MCF 10A (cell line): ENCODE data around the gene KAT6B. TPM values are rescaled to one million over a fixed set of nuclear protein-coding genes. Genes with fewer than 3 reads are reported as not detected.

Experiments
- BruUV-seq: library from RNA; stranded (reverse); fragments of 400-500 nt; replicated peaks from 2 replicates; lab custom pipeline; 2021; lab: Mats Ljungman, UMichigan
- CTCF ChIA-PET: fragments of 300-600 bp; sonication (Branson Sonifier 250); formaldehyde crosslinking; extraction: SDS; loops from one replicate; lab custom pipeline; 2021; ENCODE audit warnings: antibody characterized with exemption, inconsistent platforms; lab: Yijun Ruan, JAX
- POLR2A ChIA-PET: fragments of 300-600, 350-650 bp; sonication (Branson Sonifier 250); formaldehyde crosslinking; extraction: SDS; loops from one replicate; lab custom pipeline; 2020; ENCODE audit warnings: antibody characterized with exemption, inconsistent platforms; lab: Yijun Ruan, JAX
- DNase-seq: peaks from one replicate; pipeline ENCODE4 v3.0.0-alpha.2; 2018; ENCODE audit not compliant: unreplicated experiment
- H3K27ac Mint-ChIP-seq: one replicate; pipeline ENCODE4 v1.8.0; 2022; ENCODE audit warnings: mild to moderate bottlenecking, low read depth, mixed read lengths; ENCODE audit not compliant: unreplicated experiment
- H3K27me3 Mint-ChIP-seq: one replicate; pipeline ENCODE4 v1.8.0; 2022; ENCODE audit warnings: mixed read lengths; ENCODE audit not compliant: insufficient read depth, unreplicated experiment
- H3K36me3 Mint-ChIP-seq: one replicate; pipeline ENCODE4 v1.8.0; 2022; ENCODE audit warnings: mild to moderate bottlenecking, moderate library complexity, mixed read lengths; ENCODE audit not compliant: insufficient read depth, unreplicated experiment
- H3K4me1 Mint-ChIP-seq: one replicate; pipeline ENCODE4 v1.8.0; 2022; ENCODE audit warnings: mixed read lengths; ENCODE audit not compliant: insufficient read depth, unreplicated experiment
- H3K4me3 Mint-ChIP-seq: one replicate; pipeline ENCODE4 v1.8.0; 2022; ENCODE audit warnings: mild to moderate bottlenecking, moderate library complexity, mixed read lengths; ENCODE audit not compliant: unreplicated experiment
- H3K9me3 Mint-ChIP-seq: one replicate; pipeline ENCODE4 v1.8.0; 2022; ENCODE audit warnings: mixed read lengths; ENCODE audit not compliant: unreplicated experiment
- intact Hi-C: fragments of 100-400 bp; cut with micrococcal nuclease; formaldehyde crosslinking; loops from 2 replicates; pipeline ENCODE4 v1.14.1; 2022
- total RNA-seq: library from RNA; stranded (reverse); gene quantifications from 2 replicates; pipeline ENCODE4 v1.2.3, GENCODE V29; 2022
- TF ChIP-seq, protein P1 (sequence below): fragments of 200-600 bp; IDR thresholded peaks from one replicate; pipeline ENCODE4 v1.8.0; 2022; ENCODE audit warnings: antibody characterized with exemption, mild to moderate bottlenecking; ENCODE audit not compliant: unreplicated experiment

Gene KAT6B
- total RNA-seq, 1 experiment from 2014 or later = 18.3 TPM

DNA sequence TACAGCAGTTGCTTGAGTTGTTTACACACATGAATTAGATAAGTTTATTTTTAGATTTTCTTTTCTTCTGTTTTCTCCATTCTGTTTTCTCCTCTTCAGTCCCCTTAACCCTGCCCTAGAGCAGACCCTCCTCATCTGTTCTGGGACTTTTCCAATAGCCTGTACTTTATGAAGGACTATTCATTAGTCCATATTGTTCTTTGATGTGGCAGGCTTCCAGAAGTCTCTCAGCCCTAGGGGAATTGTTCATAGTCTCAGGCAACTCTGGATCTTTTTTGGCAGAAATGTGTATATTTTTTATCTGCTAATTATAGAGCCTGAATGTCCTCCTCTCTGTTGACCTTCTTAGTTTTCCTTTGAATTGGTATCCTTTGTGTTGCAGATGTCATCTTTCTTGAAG lies 25.4 kb downstream of the KAT6B start:
- ChIA-PET CTCF (no interaction called here), POLR2A (interaction anchor here (1.0 kb wide), 1 partner anchor 8 kb away, joined by 5 read pairs; no protein-coding TSS in a partner anchor)
- Mint-ChIP-seq H3K27ac (peak overlapping the region; percentile 49), H3K4me3 (no peak overlapping the region), H3K4me1 (peaks cover 18% of the 10 kb centered on the region), H3K36me3 (peaks cover 9% of the 10 kb centered on the region), H3K27me3 (no peaks in the 10 kb centered on the region), H3K9me3 (no peaks in the 10 kb centered on the region)
- no peak for DNase-seq
- TF ChIP-seq, protein P1, sequence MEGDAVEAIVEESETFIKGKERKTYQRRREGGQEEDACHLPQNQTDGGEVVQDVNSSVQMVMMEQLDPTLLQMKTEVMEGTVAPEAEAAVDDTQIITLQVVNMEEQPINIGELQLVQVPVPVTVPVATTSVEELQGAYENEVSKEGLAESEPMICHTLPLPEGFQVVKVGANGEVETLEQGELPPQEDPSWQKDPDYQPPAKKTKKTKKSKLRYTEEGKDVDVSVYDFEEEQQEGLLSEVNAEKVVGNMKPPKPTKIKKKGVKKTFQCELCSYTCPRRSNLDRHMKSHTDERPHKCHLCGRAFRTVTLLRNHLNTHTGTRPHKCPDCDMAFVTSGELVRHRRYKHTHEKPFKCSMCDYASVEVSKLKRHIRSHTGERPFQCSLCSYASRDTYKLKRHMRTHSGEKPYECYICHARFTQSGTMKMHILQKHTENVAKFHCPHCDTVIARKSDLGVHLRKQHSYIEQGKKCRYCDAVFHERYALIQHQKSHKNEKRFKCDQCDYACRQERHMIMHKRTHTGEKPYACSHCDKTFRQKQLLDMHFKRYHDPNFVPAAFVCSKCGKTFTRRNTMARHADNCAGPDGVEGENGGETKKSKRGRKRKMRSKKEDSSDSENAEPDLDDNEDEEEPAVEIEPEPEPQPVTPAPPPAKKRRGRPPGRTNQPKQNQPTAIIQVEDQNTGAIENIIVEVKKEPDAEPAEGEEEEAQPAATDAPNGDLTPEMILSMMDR = no peak
- intact Hi-C loops = no loop called here
- no TSS peak for BruUV-seq

DNA sequence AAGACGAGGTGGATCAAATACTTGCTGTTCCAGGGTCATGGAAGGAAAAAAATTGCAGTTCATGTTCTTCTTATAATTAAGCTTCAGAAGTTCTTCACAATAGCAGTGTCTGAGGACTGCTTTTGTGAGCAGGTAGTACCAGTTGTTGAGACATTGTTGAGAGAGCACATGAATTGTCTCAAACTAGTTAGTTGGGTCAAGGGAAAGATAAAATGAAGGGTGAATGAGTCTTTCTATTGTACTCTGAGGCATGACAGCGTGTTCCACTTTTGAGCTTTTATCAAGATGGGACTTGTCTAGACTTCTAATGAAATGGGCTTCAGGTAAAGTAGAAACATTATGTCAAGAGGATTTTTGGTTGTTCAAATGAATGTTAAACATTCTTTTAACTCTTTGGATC lies 26.0 kb downstream of the KAT6B start:
- CTCF ChIA-PET = interaction anchor here (0.5 to 0.6 kb wide), 2 partner anchors 167 to 608 kb away, joined by 3 read pairs; no protein-coding TSS in a partner anchor
- Mint-ChIP-seq H3K4me3 (peak overlapping the region; percentile 3), H3K27ac (peak overlapping the region; percentile 49), H3K36me3 (peaks cover 5% of the 10 kb centered on the region), H3K4me1 (peaks cover 18% of the 10 kb centered on the region), H3K9me3 (no peaks in the 10 kb centered on the region), H3K27me3 (no peaks in the 10 kb centered on the region)
- POLR2A ChIA-PET = interaction anchor here (0.8 to 1.0 kb wide), 2 partner anchors 9 to 19 kb away, joined by 3 to 5 read pairs; no protein-coding TSS in a partner anchor
- intact Hi-C loops = no loop called here
- BruUV-seq = no TSS peak
- peak; percentile 27 for DNase-seq
- TF ChIP-seq, protein P1 = no peak

DNA sequence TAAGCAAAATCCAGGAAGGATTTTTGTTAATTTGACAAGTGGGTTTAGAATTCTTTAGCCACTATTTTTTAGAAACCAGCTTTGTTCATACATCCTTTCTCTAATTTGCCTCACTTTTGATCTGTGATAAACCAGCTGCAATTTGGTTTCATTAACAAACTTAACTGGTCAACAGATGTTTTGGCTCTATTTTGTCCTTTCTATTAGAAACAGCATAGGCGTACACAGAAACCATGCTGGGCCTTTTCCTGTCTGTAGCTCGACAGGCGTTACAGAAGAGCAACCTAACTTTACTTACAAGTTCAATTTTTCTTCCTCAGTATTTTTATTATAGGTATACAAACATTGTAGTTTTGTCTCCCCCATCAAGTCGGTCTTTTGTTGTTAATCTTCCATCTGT lies 28.2 kb downstream of the KAT6B start:
- BruUV-seq = no TSS peak
- ChIA-PET POLR2A (interaction anchor here (0.5 to 0.8 kb wide), 3 partner anchors 9 to 855 kb away, joined by 3 read pairs; no protein-coding TSS in a partner anchor), CTCF (no interaction called here)
- H3K4me3 Mint-ChIP-seq = no peak overlapping the region
- H3K36me3 Mint-ChIP-seq = peaks cover 5% of the 10 kb centered on the region
- intact Hi-C loops = no loop called here
- TF ChIP-seq, protein P1 = no peak
- no peak overlapping the region for H3K27ac Mint-ChIP-seq
- H3K27me3 Mint-ChIP-seq = no peaks in the 10 kb centered on the region
- no peak for DNase-seq
- H3K4me1 Mint-ChIP-seq = peaks cover 18% of the 10 kb centered on the region
- H3K9me3 Mint-ChIP-seq = no peaks in the 10 kb centered on the region

DNA sequence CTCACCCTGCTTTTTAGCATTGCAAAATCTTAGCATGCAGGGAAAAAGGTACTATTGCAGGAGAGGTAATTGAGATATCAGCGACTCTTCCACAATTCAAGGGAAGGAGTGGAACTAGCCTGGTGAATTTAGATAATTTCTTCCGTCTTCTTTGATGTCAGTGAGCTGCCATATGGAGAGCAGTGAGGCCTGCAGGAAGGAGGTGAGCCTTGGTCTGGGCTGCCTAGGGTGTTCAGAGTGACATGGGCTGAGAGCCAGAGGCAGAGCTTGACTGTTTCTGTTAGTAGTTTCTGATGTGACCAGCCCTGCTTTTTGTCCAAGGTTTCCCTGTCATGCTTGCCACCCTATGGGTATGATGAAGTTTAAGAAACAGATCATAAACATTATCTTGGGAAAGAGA lies 28.6 kb downstream of the KAT6B start:
- Mint-ChIP-seq H3K36me3 (peaks cover 5% of the 10 kb centered on the region), H3K4me3 (no peak overlapping the region), H3K27me3 (no peaks in the 10 kb centered on the region), H3K27ac (no peak overlapping the region), H3K4me1 (peaks cover 18% of the 10 kb centered on the region), H3K9me3 (no peaks in the 10 kb centered on the region)
- TF ChIP-seq, protein P1 = no peak
- ChIA-PET CTCF (no interaction called here), POLR2A (interaction anchor here (0.5 to 0.8 kb wide), 3 partner anchors 10 to 856 kb away, joined by 3 read pairs; no protein-coding TSS in a partner anchor)
- DNase-seq = no peak
- no TSS peak for BruUV-seq
- intact Hi-C loops = no loop called here
